NCI-H1436 treated with DMSO at 0.1 percent for 48 hours (cell line): ENCODE measurements around the gene TCF12.
"Not testable (repeated sequence)": the region's sequence is repeated elsewhere in the genome, so short reads cannot be mapped to it uniquely, and the experiment has no call there.

ENCODE experiments used
- DNase-seq: peaks from one replicate; lab custom pipeline; 2025; lab: John Stamatoyannopoulos, UW

TCF12 gene

DNA sequence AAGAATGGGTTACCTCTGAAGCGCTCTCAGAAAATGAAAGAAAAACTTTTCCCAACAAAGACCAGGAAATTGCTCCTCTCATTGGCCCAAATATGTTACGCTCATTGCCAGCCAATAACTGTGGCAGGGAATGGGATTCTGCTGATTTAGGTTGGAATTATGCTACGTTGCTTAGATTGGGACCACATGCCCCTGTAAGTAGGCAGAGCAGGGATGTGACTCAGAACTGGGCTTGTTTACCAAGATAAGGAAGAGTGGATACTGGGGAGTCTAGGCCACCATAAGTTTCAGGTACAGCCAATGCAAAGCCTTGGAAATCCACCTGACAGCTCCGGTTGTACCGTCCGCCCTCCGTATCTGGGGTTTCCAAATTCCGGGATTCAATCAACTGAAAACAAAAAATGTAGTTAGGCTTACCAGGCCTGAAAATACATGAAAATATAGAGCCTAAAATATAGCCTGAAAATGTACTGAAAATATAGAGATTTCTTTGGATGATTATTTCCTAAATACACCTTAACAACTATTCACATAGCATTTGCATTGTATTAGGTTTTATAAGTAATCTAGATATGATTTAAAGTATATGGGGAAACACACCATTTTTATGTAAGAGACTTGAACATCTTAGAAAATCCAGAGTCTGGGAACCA is 1.5 kb upstream of the TCF12 start:
- DNase-seq: no peak

GRCh38 chr15:56917652-56918045 is 795 bp upstream of the TCF12 start:
- DNase-seq: no peak

GRCh38 chr15:56919031-56919608 is 676 bp downstream of the TCF12 start:
- DNase-seq: no peak

- DNase-seq: no peak
These were observed 1.3 kb downstream of the TCF12 start for GRCh38 chr15:56919609-56920366.

GRCh38 chr15:56920367-56920627 is 1.9 kb downstream of the TCF12 start:
- DNase-seq: no peak

DNA sequence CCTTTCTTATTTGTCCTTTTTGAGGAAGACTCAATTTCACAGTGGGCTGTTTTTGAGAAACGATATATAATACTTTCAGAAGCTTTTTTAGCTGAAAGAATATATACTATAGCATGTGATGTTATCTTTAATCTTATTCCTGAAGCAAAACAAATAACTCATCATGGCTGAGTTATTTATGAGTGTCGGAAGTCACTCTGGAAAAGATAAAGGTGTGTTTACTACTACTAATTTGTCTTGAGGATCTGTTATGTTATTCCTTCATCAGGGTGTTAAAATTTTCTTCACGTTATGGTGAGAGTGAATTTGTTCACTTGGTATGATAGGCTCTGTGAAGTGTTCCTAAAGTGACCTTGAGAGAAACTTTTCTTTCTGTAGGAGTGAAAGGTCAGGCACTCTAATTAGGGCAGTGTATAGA is 4.7 kb downstream of the TCF12 start:
- no peak for DNase-seq

GRCh38 chr15:56927816-56928215 is 9.4 kb downstream of the TCF12 start:
- no peak for DNase-seq

DNA sequence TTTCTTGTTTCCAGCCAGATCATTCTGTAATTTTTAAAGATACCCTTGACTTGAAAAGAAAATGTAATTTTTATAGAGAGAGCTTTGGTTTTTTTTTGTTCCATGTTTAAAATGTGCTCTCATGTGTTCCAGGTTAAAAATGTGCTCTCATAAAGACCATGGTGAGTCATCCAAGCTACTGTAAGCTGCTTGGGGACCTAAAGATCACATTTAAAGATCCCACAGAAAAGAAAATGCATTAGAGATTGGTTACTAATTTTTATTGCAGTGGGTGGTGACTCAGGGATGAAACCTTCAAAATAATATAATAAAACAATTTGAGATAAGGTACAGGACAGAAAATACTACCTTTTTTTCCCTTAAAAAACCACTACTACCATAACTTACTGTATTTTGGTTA is 11.0 kb downstream of the TCF12 start:
- DNase-seq: no peak

GRCh38 chr15:56929933-56930332 is 11.5 kb downstream of the TCF12 start:
- no peak for DNase-seq

- DNase-seq: no peak
These were observed 12.3 kb downstream of the TCF12 start for GRCh38 chr15:56930669-56931313.

GRCh38 chr15:56931639-56932508 is 13.4 kb downstream of the TCF12 start:
- no peak for DNase-seq

DNA sequence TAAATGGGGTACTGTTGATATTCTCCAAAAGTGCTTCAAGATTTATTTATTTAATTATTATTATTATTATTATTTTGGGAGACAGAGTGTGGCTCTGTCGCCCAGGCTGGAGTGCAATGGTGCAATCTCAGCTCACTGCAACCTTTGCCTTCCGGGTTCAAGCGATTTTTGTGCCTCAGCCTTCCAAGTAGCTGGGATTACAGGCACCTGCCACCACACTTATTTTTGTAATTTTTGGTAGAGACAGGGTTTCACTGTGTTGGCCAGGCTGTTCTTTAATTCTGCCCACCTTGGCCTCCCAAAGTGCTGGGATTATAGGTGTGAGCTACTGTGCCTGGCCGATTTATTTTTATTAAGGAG is 14.0 kb downstream of the TCF12 start:
- DNase-seq: not testable (repeated sequence)

GRCh38 chr15:56933410-56933809 is 15.0 kb downstream of the TCF12 start:
- no peak for DNase-seq

- no peak for DNase-seq
These were observed 15.4 kb downstream of the TCF12 start for GRCh38 chr15:56933811-56934210.

- no peak for DNase-seq
These were observed 15.8 kb downstream of the TCF12 start for GRCh38 chr15:56934269-56934668.

DNA sequence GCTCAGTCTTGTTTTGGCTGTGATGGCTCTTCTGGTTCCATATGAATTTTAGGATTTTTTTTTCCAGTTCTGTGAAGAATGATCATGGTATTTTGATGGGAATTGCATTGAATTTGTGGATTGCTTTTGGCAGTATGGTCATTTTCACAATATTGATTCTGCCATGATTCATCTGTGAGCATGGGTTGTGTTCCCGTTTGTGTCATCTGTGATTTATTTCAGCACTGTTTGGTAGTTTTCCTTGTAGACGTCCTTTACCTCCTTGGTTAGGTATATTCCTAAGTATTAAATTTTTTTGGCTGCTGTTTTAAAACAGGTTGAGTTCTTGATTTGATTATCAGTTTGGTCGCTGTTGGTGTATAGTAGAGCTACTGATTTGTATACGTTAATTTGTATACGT is 18.5 kb downstream of the TCF12 start:
- no peak for DNase-seq

DNA sequence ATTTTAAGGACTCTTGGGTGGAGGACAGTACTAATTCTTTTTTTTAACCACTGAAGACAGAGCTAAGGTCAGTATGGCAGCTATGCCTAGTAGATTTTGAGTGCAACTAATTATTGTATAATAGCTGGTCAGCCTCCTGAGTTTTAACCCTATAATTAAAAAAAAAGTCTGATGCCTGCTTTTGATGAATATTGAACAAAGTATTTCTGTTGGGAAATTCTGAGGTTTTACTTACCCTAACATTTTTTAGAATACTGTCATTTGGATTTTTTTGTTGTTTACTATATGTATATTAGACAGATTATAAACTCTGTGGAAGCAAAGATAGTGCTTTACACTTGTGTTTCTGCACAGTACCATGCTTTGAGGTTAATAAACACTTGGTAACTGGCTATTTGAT is 20.8 kb downstream of the TCF12 start:
- no peak for DNase-seq

- DNase-seq: no peak
These were observed 21.9 kb downstream of the TCF12 start for GRCh38 chr15:56940388-56940787.

DNA sequence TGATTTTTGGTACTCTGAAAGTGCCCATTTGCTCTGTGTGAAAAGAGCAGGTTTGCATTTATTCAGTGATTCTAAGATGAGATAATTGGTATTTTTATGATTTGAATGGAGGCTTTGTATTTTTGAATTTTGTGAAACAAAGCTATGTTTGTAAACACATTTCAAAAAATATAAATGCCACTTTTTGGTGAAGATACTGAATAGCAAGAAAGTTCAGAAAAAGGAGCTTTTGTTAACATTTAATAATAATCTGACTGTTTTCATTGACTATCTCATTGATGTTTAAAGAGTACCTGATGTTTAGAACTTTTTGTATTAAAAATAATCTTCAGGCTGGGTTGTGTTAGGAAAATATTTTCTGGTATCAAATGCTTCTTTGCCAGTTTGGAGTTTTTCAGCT is 23.7 kb downstream of the TCF12 start:
- no peak for DNase-seq

DNA sequence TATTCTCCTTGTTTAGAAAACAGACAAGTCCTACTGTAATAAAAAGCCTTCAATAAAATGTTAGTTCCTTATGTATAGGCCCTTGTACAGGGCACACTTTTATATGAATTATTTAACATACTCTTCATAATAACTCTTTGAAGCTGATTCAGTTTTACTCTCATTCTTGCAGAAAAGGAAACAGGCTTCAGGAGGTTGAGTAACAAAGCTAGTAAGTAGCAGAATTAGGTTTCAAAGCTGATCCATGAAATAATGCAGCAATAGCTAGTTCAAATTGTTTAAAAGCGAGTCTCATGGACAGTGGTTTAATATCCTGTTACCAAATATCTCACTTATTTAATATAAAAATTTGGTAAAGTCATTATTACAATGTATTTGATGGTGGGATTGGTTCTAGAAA is 25.0 kb downstream of the TCF12 start:
- DNase-seq: no peak

DNA sequence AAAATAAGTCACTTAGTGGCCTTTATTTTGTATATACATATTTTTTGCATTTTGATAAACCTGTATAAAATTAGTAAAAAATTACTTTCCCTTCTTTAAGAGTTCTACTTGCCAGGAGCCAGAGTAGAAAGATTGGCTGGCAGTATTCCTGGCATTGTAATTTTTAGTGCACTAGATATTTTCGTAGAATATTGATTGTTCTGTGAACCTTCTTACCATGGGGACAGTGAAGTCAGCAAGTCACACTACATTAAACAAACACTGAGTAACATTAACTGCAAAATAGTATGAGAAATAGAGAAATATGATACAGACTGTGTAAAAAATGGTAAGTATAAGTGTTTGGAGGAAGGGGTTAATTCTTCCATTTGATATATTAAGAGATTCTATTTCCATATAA is 26.0 kb downstream of the TCF12 start:
- no peak for DNase-seq

DNA sequence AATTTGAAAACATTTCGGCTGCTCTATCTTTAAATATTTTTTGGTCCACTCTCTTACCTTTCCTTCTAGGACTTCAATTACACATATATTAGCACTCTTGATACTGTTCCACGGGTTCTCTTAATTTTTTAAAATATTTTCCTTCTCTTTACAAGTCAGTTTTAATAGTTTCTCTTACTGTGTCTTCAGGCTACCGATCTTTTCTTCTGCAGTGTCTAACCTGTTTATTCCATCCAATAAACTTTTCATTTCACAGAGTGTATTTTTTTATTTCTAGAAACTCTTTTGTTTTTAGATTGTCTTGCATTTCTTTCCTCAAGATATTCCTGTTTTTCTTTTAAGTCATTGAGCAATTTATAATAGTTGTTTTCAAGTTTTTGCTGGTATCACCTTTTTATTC is 27.7 kb downstream of the TCF12 start:
- no peak for DNase-seq
